Right lobe of liver (tissue), 4 donors: ENCODE data around the gene YTHDF1.

ENCODE experiments used
- POLR2A ChIP-seq: fragments of 450-650 bp; IDR thresholded peaks from one replicate; pipeline ENCODE4 v1.6.1; 2017; ENCODE audit warnings: antibody characterized with exemption, mild to moderate bottlenecking
- TF ChIP-seq, protein P1 (sequence below), 4 donors: fragments of 200-600 bp in 3 of 4; fragments of 450-650 bp in 1 of 4; IDR thresholded peaks; one replicate each; pipeline versions ENCODE4 v1.5.1 to v1.8.0; 2016 to 2022; ENCODE audit warnings: antibody characterized with exemption in 4 of 4, mild to moderate bottlenecking in 2 of 4
- donor health status: DM: no; HTN: no; CAD: no.
- donor health status: DM: no; HTN: no; CAD: no.
- donor health status: DM: no; HTN: yes; CAD: no.

DNA sequence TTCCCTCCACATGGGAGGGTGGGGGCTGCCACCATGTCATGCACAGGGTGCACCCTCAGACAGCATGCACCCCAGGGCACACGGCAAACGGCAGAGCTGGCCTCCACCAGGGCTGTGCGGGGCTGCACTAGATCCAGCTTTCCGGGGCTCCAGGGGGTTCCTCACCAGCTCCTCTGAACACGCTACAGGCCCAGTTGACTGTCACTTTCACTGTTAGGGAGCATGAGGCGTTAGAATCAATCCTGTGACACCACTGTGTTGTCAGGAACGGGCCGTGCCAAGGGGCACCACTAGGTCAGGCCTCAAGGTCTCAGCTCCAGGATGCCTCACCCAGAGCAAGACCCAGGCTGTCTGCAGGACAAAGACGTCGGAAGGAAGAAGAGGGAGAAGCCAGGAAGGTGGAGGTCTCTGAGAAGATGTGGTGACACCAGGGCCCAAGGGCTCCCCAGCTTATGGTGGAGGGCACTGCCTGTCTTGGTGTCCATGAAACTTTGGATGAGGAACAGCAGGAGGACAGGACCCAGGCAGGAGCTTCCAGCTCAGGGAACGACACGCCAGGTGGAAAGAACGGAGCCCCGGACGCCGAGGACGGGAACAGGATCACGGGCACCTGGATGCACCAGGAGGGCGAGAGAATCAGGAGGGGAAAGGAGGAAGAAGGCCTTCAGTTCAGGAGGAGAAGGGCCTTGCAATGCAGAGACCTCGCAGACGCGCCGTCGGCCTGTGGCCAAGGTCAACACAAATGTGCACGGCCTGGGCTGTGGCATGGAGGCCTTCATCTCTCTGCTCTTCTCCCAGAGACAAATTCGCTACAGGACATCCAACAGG is 49.5 kb downstream of the YTHDF1 start:
- TF ChIP-seq, protein P1, sequence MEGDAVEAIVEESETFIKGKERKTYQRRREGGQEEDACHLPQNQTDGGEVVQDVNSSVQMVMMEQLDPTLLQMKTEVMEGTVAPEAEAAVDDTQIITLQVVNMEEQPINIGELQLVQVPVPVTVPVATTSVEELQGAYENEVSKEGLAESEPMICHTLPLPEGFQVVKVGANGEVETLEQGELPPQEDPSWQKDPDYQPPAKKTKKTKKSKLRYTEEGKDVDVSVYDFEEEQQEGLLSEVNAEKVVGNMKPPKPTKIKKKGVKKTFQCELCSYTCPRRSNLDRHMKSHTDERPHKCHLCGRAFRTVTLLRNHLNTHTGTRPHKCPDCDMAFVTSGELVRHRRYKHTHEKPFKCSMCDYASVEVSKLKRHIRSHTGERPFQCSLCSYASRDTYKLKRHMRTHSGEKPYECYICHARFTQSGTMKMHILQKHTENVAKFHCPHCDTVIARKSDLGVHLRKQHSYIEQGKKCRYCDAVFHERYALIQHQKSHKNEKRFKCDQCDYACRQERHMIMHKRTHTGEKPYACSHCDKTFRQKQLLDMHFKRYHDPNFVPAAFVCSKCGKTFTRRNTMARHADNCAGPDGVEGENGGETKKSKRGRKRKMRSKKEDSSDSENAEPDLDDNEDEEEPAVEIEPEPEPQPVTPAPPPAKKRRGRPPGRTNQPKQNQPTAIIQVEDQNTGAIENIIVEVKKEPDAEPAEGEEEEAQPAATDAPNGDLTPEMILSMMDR (IDR thresholded peaks at IDR 0.05), result no peak
- no peak for TF ChIP-seq POLR2A
